Pancreas (tissue), 10 donors: ENCODE data around the gene MAPK8. TPM values are rescaled to one million over a fixed set of nuclear protein-coding genes. Genes with fewer than 3 reads are reported as not detected.
A peak's percentile ranks its signal among the peaks of the same experiment; 100 is the strongest.

ENCODE experiments used
- ATAC-seq, 4 donors: fragments of 200-7000 bp; cut with Tn5 transposase; one replicate each; pipeline versions ENCODE4 v1.8.0 to v1.9.1; 2020; ENCODE audit warnings: mild to moderate bottlenecking in 4 of 4, moderate library complexity in 4 of 4
- DNase-seq, 6 donors: peaks; one replicate each; pipeline ENCODE4 v3.0.0-alpha.2; 2020
- FAIRE-seq: peaks from 2 replicates; lab custom pipeline; 2012; peaks lifted over from hg19 to GRCh38; lab: Jason Lieb, UNC
- H3K27ac ChIP-seq, 4 donors: fragments of 200-600 bp; sonication (generic); 1 replicate in 3 of 4; 2 replicates in 1 of 4; pipeline versions ENCODE4 v1.5.0 to v1.8.0; 2020
- H3K27me3 ChIP-seq, 4 donors: fragments of 200-600 bp; one replicate each; pipeline ENCODE4 v1.8.0; 2021
- H3K36me3 ChIP-seq, 3 donors: fragments of 200-600 bp; sonication (generic) in 1 of 3; one replicate each; pipeline versions ENCODE4 v1.5.0 to v1.8.0; 2020 to 2021
- H3K4me1 ChIP-seq, 3 donors: fragments of 200-600 bp; one replicate each; pipeline ENCODE4 v1.8.0; 2021
- H3K4me3 ChIP-seq, 4 donors: fragments of 200-600 bp; sonication (generic) in 2 of 4; one replicate each; pipeline versions ENCODE4 v1.5.0 to v1.8.0; 2020 to 2021
- H3K9me3 ChIP-seq, 4 donors: fragments of 200-600 bp; one replicate each; pipeline ENCODE4 v1.8.0; 2021
- CTCF ChIP-seq, 4 donors: fragments of 200-600 bp; sonication (generic) in 3 of 4; IDR thresholded peaks; one replicate each; pipeline versions ENCODE4 v1.5.0 to v1.8.0; 2021; ENCODE audit warnings: antibody characterized with exemption in 4 of 4
- WGBS, 2 donors: extraction: QIAGEN DNeasy Blood & Tissue Kit; methylation state at CpG; one replicate each; pipeline ENCODE4 v1.1.7; 2013; 5-methylcytosine and 5-hydroxymethylcytosine counted together
- intact Hi-C, 3 donors: fragments of 100-400 bp; cut with DNase I; formaldehyde crosslinking; loops; one replicate each; pipeline versions ENCODE4 v1.11.1 to v1.14.2; 2022
- polyA plus RNA-seq, 2 donors: library from polyadenylated mRNA; stranded (reverse); fragments of 200-250 nt; gene quantifications; one replicate each; pipeline ENCODE4 v1.2.3, GENCODE V29; 2013
- total RNA-seq, 6 donors: library from RNA; stranded (reverse); fragmentation: NEBNext Ultra II Directional in 4 of 6; extraction: Animal tissue kit (Norgen Biotek cat#: 25700) in 4 of 6; gene quantifications; one replicate each; pipeline versions ENCODE4 v1.2.1 to v1.2.4, GENCODE V29; 2021 to 2023
- donor health status: healthy with polysubstance abuse.
- donor health status: DM: no; HTN: no; CAD: no; lungs with moderate emphysema.
- donor health status: DM: no; HTN: no; CAD: no.
- donor health status: control.
- donor health status: control.
- donor health status: Bipolar disorder and iron deficiency.
- donor health status: DM: yes; HTN: yes; CAD: no.
- donor health status: DM: no; HTN: no; CAD: no.
- donor health status: DM: no; HTN: no; CAD: no.
- donor health status: DM: yes; HTN: yes; CAD: no.

Gene MAPK8
- total and polyA plus RNA-seq, 8 donors = 4.0 to 25.5 (median 17.0) TPM

GRCh38 chr10:48400129-48400849, 93.8 kb downstream of the MAPK8 start:
- no peak for ATAC-seq
- Histone ChIP-seq H3K9me3 (no peaks in the 10 kb centered on the region), H3K4me1 (no peaks in the 10 kb centered on the region), H3K4me3 (no peak overlapping the region), H3K27me3 (no peaks in the 10 kb centered on the region), H3K36me3 (no peaks in the 10 kb centered on the region), H3K27ac (no peak overlapping the region)
- DNase-seq = no peak
- FAIRE-seq = no peak
- intact Hi-C loops = no loop called here
- no peak for TF ChIP-seq CTCF (IDR thresholded peaks at IDR 0.05)
- WGBS, 2 donors = 64 to 77% methylated on average over 3 of the region's 3 CpGs

- no peak for ATAC-seq
- WGBS, 2 donors = 94 to 95% methylated on average over 1 of the region's 1 CpG
- DNase-seq = no peak
These were observed 94.4 kb downstream of the MAPK8 start for GRCh38 chr10:48400850-48401220.

GRCh38 chr10:48404646-48405045, 98.2 kb downstream of the MAPK8 start:
- Histone ChIP-seq H3K4me1 (no peaks in the 10 kb centered on the region), H3K36me3 (no peaks in the 10 kb centered on the region), H3K9me3 (no peaks in the 10 kb centered on the region), H3K27me3 (no peaks in the 10 kb centered on the region), H3K4me3 (no peak overlapping the region), H3K27ac (no peak overlapping the region)
- no peak for TF ChIP-seq CTCF (IDR thresholded peaks at IDR 0.05)
- no peak for FAIRE-seq
- intact Hi-C loops = no loop called here
- no peak for DNase-seq
- 92 to 96% methylated on average over 4 of the region's 4 CpGs for WGBS, 2 donors
- no peak for ATAC-seq

More at GRCh38 chr10:48400850-48401220, 94.4 kb downstream of the MAPK8 start:
- Histone ChIP-seq H3K9me3 (no peaks in the 10 kb centered on the region), H3K4me3 (no peak overlapping the region), H3K27me3 (no peaks in the 10 kb centered on the region), H3K27ac (no peak overlapping the region), H3K4me1 (no peaks in the 10 kb centered on the region), H3K36me3 (no peaks in the 10 kb centered on the region)
- intact Hi-C loops = no loop called here
- FAIRE-seq = no peak
- TF ChIP-seq CTCF (IDR thresholded peaks at IDR 0.05) = no peak

GRCh38 chr10:48406204-48406603, 99.7 kb downstream of the MAPK8 start:
- Histone ChIP-seq H3K36me3 (peaks cover 0 to 5% (median 0%) of the 10 kb centered on the region in 3 donors), H3K27me3 (no peaks in the 10 kb centered on the region), H3K9me3 (no peaks in the 10 kb centered on the region), H3K4me3 (no peak overlapping the region), H3K4me1 (no peaks in the 10 kb centered on the region), H3K27ac (no peak overlapping the region)
- DNase-seq (no peak), FAIRE-seq (no peak), ATAC-seq (peak in 1 of 4 donors; percentile 19)
- 63 to 78% methylated on average over 3 of the region's 3 CpGs for WGBS, 2 donors
- intact Hi-C loops = no loop called here
- TF ChIP-seq CTCF (IDR thresholded peaks at IDR 0.05) = no peak

- intact Hi-C loops = no loop called here
- Histone ChIP-seq H3K9me3 (no peaks in the 10 kb centered on the region), H3K27me3 (no peaks in the 10 kb centered on the region), H3K36me3 (peaks cover 0 to 5% (median 0%) of the 10 kb centered on the region in 3 donors), H3K4me3 (no peak overlapping the region), H3K27ac (no peak overlapping the region), H3K4me1 (no peaks in the 10 kb centered on the region)
- no peak for TF ChIP-seq CTCF (IDR thresholded peaks at IDR 0.05)
- WGBS, 2 donors = 92 to 95% methylated on average over 4 of the region's 4 CpGs
- FAIRE-seq (no peak), ATAC-seq (no peak), DNase-seq (no peak)
These were observed 100.2 kb downstream of the MAPK8 start for GRCh38 chr10:48406658-48407057.
